ENCODE results near the gene AEBP1.

Gene AEBP1

DNA sequence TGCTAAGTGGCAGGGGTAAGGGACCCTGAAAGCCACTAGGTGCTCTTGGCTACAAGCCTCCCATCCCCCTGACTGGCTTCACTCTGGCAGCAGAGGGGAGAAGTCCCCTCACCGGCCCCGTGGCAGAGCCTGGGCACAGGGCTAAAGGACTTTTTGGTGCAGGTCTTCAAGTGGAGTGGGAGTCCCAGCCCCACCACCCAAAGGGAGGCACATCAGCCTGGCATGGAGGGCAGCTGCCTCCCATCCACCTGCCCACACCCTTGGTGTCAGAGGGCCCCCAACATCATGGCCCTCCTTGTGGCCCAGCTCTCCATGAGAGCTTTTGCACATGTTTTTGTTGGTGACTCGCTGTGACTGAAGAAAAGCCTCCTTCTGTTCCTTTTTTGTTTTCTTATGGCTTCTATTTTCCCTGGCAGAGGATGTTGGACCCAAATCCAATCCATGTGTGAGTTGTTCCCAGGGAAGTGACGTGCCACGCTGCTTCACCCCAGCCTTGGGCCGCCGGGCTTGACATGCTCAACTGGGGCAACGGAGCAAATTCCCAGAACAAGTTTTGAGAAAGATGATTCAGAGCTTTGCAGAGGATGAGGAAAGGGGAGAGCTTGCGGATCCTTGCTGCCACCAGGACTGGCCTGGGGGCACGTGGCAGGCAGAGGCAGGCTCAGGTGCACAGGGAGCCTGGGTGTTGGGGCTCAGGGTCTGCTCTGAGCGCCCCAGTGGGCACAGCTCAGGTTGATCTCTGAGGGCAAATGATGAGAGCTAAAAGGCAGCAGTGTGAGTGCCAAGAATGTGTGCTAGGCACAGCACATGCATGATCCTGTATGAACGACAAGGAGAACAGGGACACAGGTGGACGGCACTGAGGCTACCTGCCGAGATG is 1.9 kb upstream of the AEBP1 start:
- no peak for FAIRE-seq

DNA sequence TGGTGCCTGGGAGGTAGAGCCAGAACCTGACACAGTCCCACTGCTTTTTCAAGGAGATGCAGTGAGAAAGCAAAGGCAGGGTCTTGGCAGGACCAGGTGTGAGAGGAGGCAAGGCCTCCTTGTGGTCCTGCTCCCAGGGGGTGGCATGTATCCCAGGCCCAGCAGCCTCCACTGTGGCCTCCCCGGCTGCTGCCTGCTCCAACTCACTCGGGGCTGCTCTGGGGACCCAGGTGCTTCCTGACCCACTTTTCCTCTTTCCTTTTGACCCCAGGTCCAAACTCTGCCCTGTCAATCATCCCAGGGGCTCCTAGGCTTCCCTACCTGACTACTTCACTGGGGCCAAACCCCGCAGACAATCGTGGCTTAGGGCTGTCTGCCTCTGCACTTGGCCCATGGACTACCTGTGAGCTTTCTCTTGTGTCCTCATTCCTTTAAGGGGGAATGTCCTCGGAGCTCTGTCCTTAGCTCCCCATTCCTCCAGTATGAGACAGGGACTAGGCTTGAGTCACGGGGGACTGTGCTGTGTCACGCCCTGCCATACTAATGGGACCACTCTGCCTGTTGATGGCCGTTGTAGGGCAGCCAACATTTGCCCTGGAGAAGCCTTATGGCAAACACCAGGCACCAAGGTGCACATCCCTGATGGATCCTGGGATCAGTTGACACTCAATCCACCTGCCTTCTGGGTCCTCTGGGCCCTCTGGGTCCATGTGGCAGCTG is 1.1 kb upstream of the AEBP1 start:
- no peak for DNase-seq (ENCODE audit: extremely low spot score, insufficient read length, low read depth)
- no peak for FAIRE-seq

More for the DNA sequence above, 1.9 kb upstream of the AEBP1 start:
- DNase-seq (ENCODE audit: extremely low spot score, insufficient read length, low read depth) = no peak

DNA sequence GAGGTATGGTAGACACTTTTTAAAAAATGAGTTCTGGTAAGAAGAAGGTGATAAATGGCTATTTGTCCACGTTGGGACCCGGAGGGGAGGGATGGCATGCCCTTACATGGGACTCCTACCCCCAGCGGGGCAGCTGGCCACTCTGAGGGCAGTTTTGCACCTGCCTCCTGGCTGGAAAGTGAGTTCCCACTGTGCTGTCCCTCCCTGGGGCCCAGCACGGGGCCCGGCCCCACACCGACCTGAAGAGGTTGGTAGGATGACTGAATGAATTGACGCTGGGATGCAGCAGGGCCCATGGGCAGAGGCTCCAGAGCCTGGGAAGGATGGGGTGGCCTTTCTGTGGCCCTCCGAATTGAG is 601 bp upstream of the AEBP1 start:
- DNase-seq (ENCODE audit: extremely low spot score, insufficient read length, low read depth) (no peak), FAIRE-seq (no peak)

DNA sequence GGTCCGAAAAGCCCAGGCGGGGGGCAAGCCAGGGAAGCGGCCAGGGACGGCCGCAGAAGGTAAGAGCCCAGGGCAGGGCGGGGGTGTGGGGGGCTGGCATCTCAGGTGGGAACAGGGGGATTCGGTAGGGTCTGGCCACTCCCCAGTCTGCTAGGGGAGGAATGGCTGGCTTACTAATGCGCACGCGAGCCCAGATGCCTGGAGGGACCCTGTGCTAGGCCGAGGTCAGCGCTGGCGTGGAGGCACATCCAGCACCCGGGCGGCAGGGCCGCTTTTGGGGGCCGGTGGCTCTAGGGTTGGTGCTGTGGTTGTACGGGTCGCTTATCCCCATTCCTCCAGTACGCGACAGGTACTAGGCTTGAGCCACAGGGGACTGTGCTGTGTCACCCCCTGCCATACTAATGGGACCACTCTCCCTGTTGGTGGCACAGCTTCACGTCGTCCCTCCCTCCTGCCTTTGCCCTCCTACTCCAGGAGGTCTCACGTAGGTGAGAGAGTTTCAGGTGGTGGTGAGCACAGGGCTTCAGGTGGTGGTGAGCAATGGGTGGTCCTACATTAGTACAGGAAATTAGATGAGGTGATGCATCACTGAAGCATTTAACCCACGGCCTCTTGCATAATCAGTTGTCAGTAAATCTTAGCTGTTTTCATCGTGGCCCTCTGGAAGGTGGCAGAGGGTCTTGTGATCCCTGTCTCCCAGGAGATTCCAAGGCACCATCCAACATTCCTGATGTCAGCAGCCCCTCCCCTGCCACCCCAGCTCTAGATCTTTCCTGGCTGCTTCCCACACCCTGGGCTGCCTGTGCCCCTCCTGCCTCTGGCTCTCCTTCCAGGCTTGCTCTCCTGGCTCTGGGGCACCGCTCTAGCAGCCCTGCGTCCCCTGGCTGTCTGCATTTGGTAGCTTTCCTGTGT is 971 bp downstream of the AEBP1 start:
- FAIRE-seq (no peak), DNase-seq (ENCODE audit: extremely low spot score, insufficient read length, low read depth) (no peak)

DNA sequence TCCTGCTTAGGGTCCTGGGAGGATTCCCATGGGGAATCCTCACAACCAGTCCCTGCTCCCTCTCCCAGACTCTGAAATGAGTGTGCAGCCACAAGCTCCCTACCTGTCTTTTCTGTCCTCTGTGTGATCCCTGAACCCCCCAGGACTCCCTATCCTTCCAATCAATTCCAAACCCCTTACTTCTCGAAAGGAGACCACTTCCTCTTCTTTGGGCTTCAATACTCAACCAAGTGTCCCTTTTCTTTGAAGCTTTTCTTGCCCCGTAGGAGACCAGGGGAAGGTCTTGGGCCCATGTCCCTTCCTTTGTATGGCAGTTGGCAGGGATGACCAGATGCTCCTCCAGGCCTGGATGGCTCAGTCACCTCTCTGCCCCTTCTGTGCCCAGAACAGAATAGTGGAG is 1.7 kb downstream of the AEBP1 start:
- FAIRE-seq (no peak), DNase-seq (ENCODE audit: extremely low spot score, insufficient read length, low read depth) (no peak)

DNA sequence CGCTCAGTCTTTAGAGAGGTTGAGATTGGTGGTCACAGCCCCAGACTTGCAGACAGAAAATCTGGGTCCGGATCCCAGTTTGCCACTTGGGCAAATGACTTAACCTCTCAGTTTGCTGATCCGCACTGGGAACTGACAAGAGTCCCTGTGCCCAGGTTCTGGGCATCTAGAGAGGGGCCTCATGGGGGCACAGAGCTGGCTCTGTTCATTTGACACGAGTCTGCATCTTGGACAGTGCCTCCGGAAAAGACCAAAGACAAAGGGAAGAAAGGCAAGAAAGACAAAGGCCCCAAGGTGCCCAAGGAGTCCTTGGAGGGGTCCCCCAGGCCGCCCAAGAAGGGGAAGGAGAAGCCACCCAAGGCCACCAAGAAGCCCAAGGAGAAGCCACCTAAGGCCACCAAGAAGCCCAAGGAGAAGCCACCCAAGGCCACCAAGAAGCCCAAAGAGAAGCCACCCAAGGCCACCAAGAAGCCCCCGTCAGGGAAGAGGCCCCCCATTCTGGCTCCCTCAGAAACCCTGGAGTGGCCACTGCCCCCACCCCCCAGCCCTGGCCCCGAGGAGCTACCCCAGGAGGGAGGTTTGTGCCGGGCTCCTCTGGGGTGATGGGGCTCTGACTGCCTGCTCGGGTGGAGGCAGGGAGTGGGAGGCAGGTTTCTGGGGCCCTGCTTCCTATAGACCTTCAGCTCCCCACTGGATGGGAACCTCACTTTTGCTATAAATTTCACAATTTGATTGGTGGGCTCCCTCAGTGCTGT is 2.3 kb downstream of the AEBP1 start:
- DNase-seq (ENCODE audit: extremely low spot score, insufficient read length, low read depth) (no peak), FAIRE-seq (no peak)

DNA sequence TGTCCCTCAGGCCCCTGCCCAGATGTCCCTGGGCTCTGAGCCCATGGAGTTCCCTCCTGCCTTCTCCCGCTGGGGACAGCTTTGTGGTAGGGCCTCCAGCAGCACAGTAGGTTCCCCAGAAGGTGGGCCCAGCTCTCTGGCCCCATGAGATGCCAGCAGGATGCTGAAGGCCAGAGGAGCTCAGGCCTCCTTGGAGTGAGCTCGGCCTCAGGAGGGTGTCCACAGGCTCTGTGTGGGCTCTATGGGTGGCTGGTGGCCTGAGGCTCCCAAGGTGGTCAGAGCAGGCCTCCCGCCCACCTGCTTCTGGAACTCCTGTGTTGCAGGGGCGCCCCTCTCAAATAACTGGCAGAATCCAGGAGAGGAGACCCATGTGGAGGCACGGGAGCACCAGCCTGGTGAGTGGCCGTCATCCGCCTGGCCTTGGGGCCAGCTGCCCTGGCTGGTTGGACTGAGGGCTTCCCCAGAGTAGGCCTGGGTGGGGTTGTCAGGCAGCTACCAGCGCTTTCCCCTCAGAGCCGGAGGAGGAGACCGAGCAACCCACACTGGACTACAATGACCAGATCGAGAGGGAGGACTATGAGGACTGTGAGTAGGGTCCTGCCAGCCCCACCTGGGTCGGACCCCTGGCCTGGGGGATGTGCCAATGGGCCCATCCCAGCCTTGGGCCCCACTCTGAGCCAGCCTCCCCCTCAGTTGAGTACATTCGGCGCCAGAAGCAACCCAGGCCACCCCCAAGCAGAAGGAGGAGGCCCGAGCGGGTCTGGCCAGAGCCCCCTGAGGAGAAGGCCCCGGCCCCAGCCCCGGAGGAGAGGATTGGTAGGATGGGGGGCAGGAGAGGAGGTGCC is 3.2 kb downstream of the AEBP1 start:
- no peak for FAIRE-seq
- DNase-seq (ENCODE audit: extremely low spot score, insufficient read length, low read depth) = no peak

DNA sequence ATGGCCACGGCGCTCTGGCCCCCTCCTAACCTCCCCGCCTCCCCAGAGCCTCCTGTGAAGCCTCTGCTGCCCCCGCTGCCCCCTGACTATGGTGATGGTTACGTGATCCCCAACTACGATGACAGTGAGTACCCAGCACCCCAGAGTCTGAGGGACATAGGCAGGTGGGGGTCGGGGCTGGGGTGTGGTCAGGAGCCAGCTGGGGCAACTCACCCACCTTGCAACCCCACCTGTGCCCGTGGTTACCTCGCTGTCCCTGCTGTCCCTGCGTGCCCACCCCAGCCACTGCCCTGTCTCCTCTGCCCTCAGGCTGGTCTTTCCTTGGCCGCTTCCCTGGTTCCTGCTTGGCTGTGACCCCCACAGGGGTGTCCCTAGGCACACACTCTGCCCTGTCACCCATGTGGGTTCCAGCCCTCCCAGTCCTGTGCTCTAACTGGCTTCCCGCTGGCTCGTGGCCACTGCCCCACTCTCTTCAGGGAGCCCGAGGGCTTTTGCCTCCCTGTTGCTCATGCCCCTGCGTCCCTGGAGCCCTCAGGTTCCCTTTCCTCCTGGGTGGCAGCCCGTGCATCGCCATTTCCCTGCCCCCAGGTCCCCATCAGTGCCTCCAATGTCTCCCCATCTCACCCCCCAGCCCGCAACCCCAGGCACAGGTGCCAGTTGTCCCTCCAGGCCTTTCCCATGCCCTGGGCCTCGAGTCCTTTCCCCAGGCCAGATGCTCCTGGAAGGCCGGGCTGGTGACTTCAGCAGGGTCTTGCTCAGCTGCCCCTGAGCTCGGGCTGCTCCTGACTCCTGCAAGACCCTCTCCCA is 4.0 kb downstream of the AEBP1 start:
- DNase-seq (ENCODE audit: extremely low spot score, insufficient read length, low read depth) = no peak
- FAIRE-seq = no peak

DNA sequence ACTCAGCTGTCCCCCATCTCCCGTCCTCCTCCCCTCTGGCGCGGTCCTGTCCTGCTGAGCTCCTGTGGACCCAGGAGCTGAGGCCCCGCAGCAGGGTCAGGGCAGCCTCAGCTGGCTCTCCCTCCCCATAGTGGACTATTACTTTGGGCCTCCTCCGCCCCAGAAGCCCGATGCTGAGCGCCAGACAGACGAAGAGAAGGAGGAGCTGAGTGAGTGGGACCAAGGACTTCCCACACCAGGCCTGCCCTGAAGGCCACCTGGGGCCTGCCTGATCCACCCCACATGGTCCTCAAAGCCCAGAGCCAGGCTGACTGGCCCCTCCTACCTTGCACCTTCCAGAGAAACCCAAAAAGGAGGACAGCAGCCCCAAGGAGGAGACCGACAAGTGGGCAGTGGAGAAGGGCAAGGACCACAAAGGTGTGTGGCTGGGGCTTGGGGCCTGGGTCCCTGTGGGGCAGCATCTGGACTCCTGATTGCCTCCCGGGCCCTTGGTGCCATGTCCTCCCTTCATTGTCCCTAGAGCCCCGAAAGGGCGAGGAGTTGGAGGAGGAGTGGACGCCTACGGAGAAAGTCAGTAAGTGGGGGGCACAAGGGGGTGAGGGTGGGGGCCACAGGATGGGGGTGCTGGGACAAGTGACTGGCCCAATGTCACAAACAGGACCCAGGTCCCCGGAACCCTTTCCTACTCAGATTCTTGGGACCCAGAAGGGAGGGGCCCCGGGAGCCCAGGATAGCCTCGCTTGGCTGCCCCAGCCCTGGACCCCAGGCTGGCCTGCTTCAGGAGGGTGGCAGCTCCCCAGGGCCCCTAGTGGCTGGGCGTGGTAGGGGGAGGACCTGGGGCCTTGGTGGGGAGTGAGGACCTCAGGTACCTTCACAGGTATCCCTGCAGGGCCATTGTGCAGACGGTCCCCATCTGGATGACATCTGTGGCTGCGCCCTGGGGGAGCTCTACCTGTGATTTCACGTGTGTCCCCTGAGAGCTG is 4.9 kb downstream of the AEBP1 start:
- FAIRE-seq = no peak

DNA sequence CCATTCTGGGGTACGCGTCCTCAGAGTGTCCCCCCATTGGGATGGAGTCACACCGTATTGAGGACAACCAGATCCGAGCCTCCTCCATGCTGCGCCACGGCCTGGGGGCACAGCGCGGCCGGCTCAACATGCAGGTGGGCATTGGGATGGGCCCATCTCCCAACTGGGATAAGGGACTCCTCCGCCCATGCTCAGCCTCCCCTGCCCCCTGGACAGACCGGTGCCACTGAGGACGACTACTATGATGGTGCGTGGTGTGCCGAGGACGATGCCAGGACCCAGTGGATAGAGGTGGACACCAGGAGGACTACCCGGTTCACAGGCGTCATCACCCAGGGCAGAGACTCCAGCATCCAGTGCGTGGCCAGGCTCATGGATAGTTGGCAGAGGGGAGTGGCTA is 5.8 kb downstream of the AEBP1 start:
- FAIRE-seq = no peak

More for the DNA sequence above, 4.9 kb downstream of the AEBP1 start:
- no peak for DNase-seq (ENCODE audit: extremely low spot score, insufficient read length, low read depth)

DNA sequence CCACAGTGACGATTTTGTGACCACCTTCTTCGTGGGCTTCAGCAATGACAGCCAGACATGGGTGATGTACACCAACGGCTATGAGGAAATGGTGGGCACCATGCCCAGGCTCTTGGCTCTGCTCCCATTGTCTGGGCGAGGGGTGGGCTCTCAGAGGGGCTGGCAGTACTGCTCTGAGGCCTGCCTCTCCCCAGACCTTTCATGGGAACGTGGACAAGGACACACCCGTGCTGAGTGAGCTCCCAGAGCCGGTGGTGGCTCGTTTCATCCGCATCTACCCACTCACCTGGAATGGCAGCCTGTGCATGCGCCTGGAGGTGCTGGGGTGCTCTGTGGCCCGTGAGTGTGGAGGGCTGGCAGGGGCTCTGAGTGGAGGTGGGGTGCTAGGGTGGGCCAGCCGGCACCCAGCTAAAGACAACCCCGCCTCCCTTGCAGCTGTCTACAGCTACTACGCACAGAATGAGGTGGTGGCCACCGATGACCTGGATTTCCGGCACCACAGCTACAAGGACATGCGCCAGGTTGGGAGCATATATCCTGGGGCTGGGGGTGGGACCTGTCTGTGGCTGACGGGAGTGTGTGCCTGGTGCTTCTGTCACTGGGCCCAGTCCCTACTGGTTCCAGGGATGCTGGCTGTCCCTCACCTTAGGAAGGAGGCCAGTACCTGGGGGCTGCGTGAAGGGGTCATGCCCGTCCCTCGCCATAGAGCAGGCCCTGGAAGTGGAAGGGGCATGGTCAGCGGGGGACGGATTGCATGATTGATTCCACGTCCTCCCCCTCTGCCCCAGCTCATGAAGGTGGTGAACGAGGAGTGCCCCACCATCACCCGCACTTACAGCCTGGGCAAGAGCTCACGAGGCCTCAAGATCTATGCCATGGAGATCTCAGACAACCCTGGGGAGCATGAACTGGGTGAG is 6.8 kb downstream of the AEBP1 start:
- no peak for FAIRE-seq

More for the DNA sequence above, 5.8 kb downstream of the AEBP1 start:
- DNase-seq (ENCODE audit: extremely low spot score, insufficient read length, low read depth) = no peak

DNA sequence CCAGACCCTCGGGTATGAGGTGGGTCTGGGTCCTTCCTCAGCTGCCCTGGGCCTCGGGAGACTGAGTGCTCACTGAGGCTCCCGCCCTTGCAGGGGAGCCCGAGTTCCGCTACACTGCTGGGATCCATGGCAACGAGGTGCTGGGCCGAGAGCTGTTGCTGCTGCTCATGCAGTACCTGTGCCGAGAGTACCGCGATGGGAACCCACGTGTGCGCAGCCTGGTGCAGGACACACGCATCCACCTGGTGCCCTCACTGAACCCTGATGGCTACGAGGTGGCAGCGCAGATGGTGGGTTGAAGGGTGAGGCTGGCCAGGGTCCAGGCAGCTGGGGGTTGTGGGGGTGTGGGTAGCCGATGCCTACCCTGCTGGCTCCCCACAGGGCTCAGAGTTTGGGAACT is 7.6 kb downstream of the AEBP1 start:
- DNase-seq (ENCODE audit: extremely low spot score, insufficient read length, low read depth) (no peak), FAIRE-seq (no peak)

More for the DNA sequence above, 6.8 kb downstream of the AEBP1 start:
- no peak for DNase-seq (ENCODE audit: extremely low spot score, insufficient read length, low read depth)

DNA sequence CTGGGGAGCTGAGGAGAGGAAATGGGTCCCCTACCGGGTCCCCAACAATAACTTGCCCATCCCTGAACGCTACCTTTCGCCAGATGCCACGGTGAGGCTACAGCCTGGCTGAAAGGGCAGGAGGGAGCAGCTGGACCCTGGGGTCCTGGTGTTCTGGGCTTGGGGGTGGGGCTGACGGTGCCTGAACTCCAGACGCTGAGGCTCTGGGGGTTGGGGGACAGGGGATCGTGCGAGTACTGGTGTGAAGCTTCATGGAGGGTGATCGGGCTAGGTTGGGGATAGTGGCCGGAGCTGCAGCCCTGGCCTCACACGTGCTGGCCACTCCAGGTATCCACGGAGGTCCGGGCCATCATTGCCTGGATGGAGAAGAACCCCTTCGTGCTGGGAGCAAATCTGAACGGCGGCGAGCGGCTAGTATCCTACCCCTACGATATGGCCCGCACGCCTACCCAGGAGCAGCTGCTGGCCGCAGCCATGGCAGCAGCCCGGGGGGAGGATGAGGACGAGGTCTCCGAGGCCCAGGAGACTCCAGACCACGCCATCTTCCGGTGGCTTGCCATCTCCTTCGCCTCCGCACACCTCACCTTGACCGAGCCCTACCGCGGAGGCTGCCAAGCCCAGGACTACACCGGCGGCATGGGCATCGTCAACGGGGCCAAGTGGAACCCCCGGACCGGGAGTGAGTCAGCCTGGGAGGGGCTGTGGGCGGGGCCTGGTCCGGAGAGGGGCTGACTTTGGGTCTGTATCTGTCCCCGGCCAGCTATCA is 8.3 kb downstream of the AEBP1 start:
- DNase-seq (ENCODE audit: extremely low spot score, insufficient read length, low read depth) (no peak), FAIRE-seq (no peak)

DNA sequence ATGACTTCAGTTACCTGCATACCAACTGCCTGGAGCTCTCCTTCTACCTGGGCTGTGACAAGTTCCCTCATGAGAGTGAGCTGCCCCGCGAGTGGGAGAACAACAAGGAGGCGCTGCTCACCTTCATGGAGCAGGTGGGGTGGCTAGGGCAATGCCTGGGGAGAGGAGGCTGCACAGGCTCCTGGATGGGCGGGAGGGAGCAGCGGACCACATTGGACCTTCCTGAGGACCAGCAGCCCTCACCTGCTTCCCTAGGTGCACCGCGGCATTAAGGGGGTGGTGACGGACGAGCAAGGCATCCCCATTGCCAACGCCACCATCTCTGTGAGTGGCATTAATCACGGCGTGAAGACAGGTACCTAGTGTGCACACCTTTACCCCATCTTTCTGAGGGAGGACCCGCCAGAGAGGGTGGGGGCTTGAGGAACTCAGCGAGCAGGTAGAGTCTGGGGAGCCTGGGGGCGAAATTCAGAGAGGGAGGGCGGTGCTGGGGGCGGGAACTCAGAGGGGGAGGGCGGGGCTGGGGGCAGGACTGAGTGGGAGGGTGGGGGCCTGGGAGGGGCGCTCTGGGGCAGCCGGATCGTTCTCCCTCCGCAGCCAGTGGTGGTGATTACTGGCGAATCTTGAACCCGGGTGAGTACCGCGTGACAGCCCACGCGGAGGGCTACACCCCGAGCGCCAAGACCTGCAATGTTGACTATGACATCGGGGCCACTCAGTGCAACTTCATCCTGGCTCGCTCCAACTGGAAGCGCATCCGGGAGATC is 9.0 kb downstream of the AEBP1 start:
- FAIRE-seq = no peak

More for the DNA sequence above, 9.0 kb downstream of the AEBP1 start:
- no peak for DNase-seq (ENCODE audit: extremely low spot score, insufficient read length, low read depth)

Data from GM18507 (cell line).